GM12891 (cell line): Measurements from ENCODE around the gene DSG1.

Experiments
- PAX5 ChIP-seq: IDR thresholded peaks from 2 replicates; pipeline ENCODE4 v1.6.1; 2011; ENCODE audit warnings: low read length, moderate library complexity, mild to moderate bottlenecking; ENCODE audit not compliant: insufficient read depth, severe bottlenecking
- POLR2A ChIP-seq: IDR thresholded peaks from 2 replicates; pipeline ENCODE4 v1.6.1; 2011; ENCODE audit warnings: low read depth, low read length, control low read depth
- POLR2AphosphoS5 ChIP-seq: IDR thresholded peaks from 2 replicates; pipeline ENCODE4 v1.6.1; 2011; ENCODE audit warnings: low read depth, low read length, control low read depth
- POU2F2 ChIP-seq: IDR thresholded peaks from 2 replicates; pipeline ENCODE4 v1.6.1; 2011; ENCODE audit warnings: low read depth, mild to moderate bottlenecking, control low read depth, low read length, moderate library complexity
- SPI1 ChIP-seq: IDR thresholded peaks from 2 replicates; pipeline ENCODE4 v1.6.1; 2011; ENCODE audit warnings: low read depth, low read length, control low read depth
- TAF1 ChIP-seq: IDR thresholded peaks from 2 replicates; pipeline ENCODE4 v1.6.1; 2011; ENCODE audit warnings: low read depth, low read length, control low read depth

GRCh38 chr18:31294199-31294747 is 23.7 kb upstream of the DSG1 start:
- no peak for TF ChIP-seq TAF1
- no peak for TF ChIP-seq POLR2A
- TF ChIP-seq POLR2AphosphoS5, result no peak
- no peak for TF ChIP-seq SPI1
- no peak for TF ChIP-seq POU2F2
- no peak for TF ChIP-seq PAX5
